ENCODE results near the gene MDGA2. TPM values are rescaled to one million over a fixed set of nuclear protein-coding genes. Genes with fewer than 3 reads are reported as not detected.

The MDGA2 gene
- total RNA-seq, 2 donors from 2014 or later: not detected

DNA sequence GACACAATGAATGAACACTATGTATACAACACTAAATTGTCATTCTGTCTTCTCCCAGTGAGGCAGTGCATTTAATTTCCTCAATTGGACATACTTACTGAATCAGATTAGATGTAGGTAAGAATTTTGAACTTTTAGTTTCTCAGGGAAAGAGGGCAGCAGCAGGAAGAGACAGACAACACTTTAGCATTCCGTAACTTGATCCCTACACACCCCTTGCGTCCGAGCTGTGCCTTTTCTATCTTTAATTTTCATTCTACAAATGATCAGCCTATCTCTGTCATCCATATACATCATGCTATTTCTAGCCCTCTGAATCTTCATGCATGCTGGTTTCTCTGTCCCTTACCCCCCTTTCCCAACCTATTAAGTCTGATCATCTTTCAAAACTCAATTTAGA is 665.8 kb downstream of the MDGA2 start:
- Histone ChIP-seq H3K4me1 (no peaks in the 10 kb centered on the region), H3K27me3 (no peaks in the 10 kb centered on the region), H3K9me3 (no peaks in the 10 kb centered on the region), H3K36me3 (replicated peaks in 1 of 2; ENCODE audit: insufficient read depth in 1 of 2, low read depth in 2 of 2) (no peaks in the 10 kb centered on the region), H3K27ac (no peak overlapping the region), H3K4me3 (no peak overlapping the region)
- WGBS, 2 donors: 52 to 65% methylated on average over 3 of the region's 3 CpGs
- intact Hi-C loops (cut with DNase I): no loop called here
- TF ChIP-seq POLR2A (IDR thresholded peaks at IDR 0.05) (no peak), CTCF (IDR thresholded peaks at IDR 0.05) (no peak)
- ATAC-seq (no peak), DNase-seq (no peak)

- no peak for DNase-seq
- Histone ChIP-seq H3K4me3 (no peak overlapping the region), H3K27me3 (no peaks in the 10 kb centered on the region), H3K27ac (no peak overlapping the region), H3K9me3 (no peaks in the 10 kb centered on the region), H3K36me3 (replicated peaks in 1 of 2; ENCODE audit: insufficient read depth in 1 of 2, low read depth in 2 of 2) (no peaks in the 10 kb centered on the region), H3K4me1 (no peaks in the 10 kb centered on the region)
- no peak for ATAC-seq
- TF ChIP-seq CTCF (IDR thresholded peaks at IDR 0.05) (no peak), POLR2A (IDR thresholded peaks at IDR 0.05) (no peak)
- intact Hi-C loops (cut with DNase I): no loop called here
- 82 to 85% methylated on average over 2 of the region's 2 CpGs for WGBS, 2 donors
These were observed 666.7 kb downstream of the MDGA2 start for GRCh38 chr14:47008732-47009131.

DNA sequence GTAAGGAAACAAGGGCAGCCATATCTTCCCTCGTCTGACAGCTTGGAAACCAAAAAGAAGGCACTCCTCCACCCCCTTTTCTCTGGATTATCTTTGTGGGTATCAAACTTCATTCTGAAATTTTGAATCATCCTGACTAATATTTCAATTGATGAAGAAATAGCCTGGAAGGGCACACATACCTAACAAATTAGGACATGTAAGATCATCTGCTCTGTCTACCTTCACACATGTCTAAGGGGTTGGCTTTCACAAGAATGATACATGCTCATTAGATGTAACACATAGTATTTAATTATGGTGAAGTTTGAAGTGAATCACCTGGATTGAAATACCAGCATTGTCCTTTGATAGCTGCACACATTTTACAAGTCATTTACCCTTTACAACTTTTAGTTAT is 675.7 kb downstream of the MDGA2 start:
- Histone ChIP-seq H3K27me3 (no peaks in the 10 kb centered on the region), H3K9me3 (no peaks in the 10 kb centered on the region), H3K4me1 (no peaks in the 10 kb centered on the region), H3K4me3 (no peak overlapping the region), H3K36me3 (replicated peaks in 1 of 2; ENCODE audit: insufficient read depth in 1 of 2, low read depth in 2 of 2) (no peaks in the 10 kb centered on the region), H3K27ac (no peak overlapping the region)
- ATAC-seq (no peak), DNase-seq (no peak)
- WGBS, 2 donors: 17 to 35% methylated on average over 1 of the region's 1 CpG
- TF ChIP-seq POLR2A (IDR thresholded peaks at IDR 0.05) (no peak), CTCF (IDR thresholded peaks at IDR 0.05) (no peak)
- intact Hi-C loops (cut with DNase I): no loop called here

DNA sequence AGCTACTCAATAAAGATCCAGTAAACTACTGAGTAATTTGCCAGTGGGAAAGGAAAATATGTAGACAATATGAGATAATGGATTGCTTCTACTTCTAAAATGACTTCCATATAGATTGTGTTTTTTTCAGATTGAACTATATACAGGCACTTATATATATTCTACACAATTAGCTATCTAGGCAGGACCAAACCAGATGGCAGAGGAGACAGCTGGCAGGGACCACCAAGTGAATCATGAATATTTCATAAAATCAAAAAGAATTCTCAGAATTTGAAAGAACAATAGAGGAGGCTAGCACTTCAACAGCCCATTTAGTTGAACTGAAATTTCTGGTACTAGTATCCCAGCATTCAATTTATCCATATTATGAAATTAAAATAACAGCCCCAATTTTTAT is 685.8 kb downstream of the MDGA2 start:
- TF ChIP-seq POLR2A (IDR thresholded peaks at IDR 0.05): no peak
- no peak for TF ChIP-seq CTCF (IDR thresholded peaks at IDR 0.05)
- DNase-seq: no peak
- H3K4me3 ChIP-seq: no peak overlapping the region
- no peaks in the 10 kb centered on the region for H3K9me3 ChIP-seq
- ATAC-seq: no peak
- no peaks in the 10 kb centered on the region for H3K4me1 ChIP-seq
- intact Hi-C loops (cut with DNase I): no loop called here
- H3K27ac ChIP-seq: no peak overlapping the region
- H3K36me3 ChIP-seq (replicated peaks in 1 of 2; ENCODE audit: insufficient read depth in 1 of 2, low read depth in 2 of 2): no peaks in the 10 kb centered on the region
- no peaks in the 10 kb centered on the region for H3K27me3 ChIP-seq

GRCh38 chr14:46988312-46988711 is 687.1 kb downstream of the MDGA2 start:
- DNase-seq (no peak), ATAC-seq (no peak)
- H3K4me1 ChIP-seq: no peaks in the 10 kb centered on the region
- intact Hi-C loops (cut with DNase I): no loop called here
- 70 to 76% methylated on average over 4 of the region's 4 CpGs for WGBS, 2 donors
- no peak overlapping the region for H3K27ac ChIP-seq
- H3K36me3 ChIP-seq (replicated peaks in 1 of 2; ENCODE audit: insufficient read depth in 1 of 2, low read depth in 2 of 2): no peaks in the 10 kb centered on the region
- H3K9me3 ChIP-seq: no peaks in the 10 kb centered on the region
- H3K4me3 ChIP-seq: no peak overlapping the region
- H3K27me3 ChIP-seq: no peaks in the 10 kb centered on the region
- TF ChIP-seq CTCF (IDR thresholded peaks at IDR 0.05) (no peak), POLR2A (IDR thresholded peaks at IDR 0.05) (no peak)
